GM12878 (cell line): ENCODE data around the gene KMT2E. TPM values are rescaled to one million over a fixed set of nuclear protein-coding genes. Genes with fewer than 3 reads are reported as not detected.
A peak's percentile ranks its signal among the peaks of the same experiment; 100 is the strongest.

Experiments used
- BCL3 ChIP-seq: IDR thresholded peaks from 2 replicates; pipeline ENCODE4 v1.6.1; 2011; ENCODE audit warnings: borderline replicate concordance, low read depth, mild to moderate bottlenecking, moderate library complexity, low read length; ENCODE audit not compliant: insufficient read depth, poor library complexity, severe bottlenecking
- CBX5 ChIP-seq: sonication (generic); IDR thresholded peaks from 2 replicates; pipeline ENCODE4 v1.6.1; 2016; ENCODE audit warnings: low read depth, moderate library complexity, mild to moderate bottlenecking, inconsistent platforms
- CHD1 ChIP-seq: IDR thresholded peaks from 2 replicates; pipeline ENCODE4 v1.6.1; 2012; ENCODE audit warnings: low read depth, low read length, improper control_type of control experiment
- CTCF ChIP-seq, 3 experiments: IDR thresholded peaks in 2 of 3; conservative IDR thresholded peaks in 1 of 3; 2 replicates each; pipeline ENCODE4 v1.5.1; 2011; ENCODE audit warnings: low read depth in 3 of 3, low read length in 3 of 3, mild to moderate bottlenecking in 3 of 3, control low read depth in 2 of 3, moderate library complexity in 2 of 3, inconsistent platforms in 1 of 3, mixed read lengths in 1 of 3; ENCODE audit not compliant: control insufficient read depth in 2 of 3, insufficient read depth in 1 of 3; ENCODE audit errors: extremely low read depth in 1 of 3
- FOXK2 ChIP-seq: fragments of 450-650 bp; IDR thresholded peaks from 2 replicates; pipeline ENCODE4 v1.6.1; 2017; ENCODE audit warnings: mild to moderate bottlenecking, moderate library complexity
- IKZF2 ChIP-seq, 2 experiments: fragments of 450-650 bp; IDR thresholded peaks; 2 replicates each; pipeline ENCODE4 v1.6.1; 2017; ENCODE audit warnings: mild to moderate bottlenecking in 2 of 2, moderate library complexity in 2 of 2
- IRF4 ChIP-seq: IDR thresholded peaks from 2 replicates; pipeline ENCODE4 v1.6.1; 2011; ENCODE audit warnings: low read depth, low read length
- JUND ChIP-seq: IDR thresholded peaks from 2 replicates; pipeline ENCODE4 v1.6.1; 2012; ENCODE audit warnings: low read depth, mild to moderate bottlenecking, low read length, improper control_type of control experiment, moderate library complexity
- LARP7 ChIP-seq: fragments of 450-650 bp; IDR thresholded peaks from 2 replicates; pipeline ENCODE4 v1.6.1; 2017; ENCODE audit warnings: mild to moderate bottlenecking
- MTA3 ChIP-seq: IDR thresholded peaks from 2 replicates; pipeline ENCODE4 v1.6.1; 2012; ENCODE audit warnings: low read length, inconsistent platforms, borderline replicate concordance
- NBN ChIP-seq: fragments of 450-650 bp; IDR thresholded peaks from 2 replicates; pipeline ENCODE4 v1.6.1; 2016
- NFIC ChIP-seq: IDR thresholded peaks from 2 replicates; pipeline ENCODE4 v1.6.1; 2012; ENCODE audit warnings: low read depth, mild to moderate bottlenecking, inconsistent platforms, low read length, moderate library complexity
- NFYB ChIP-seq: IDR thresholded peaks from 2 replicates; pipeline ENCODE4 v1.6.1; 2011; ENCODE audit warnings: low read depth, mild to moderate bottlenecking, low read length, improper control_type of control experiment, moderate library complexity; ENCODE audit not compliant: insufficient read depth
- PKNOX1 ChIP-seq: fragments of 450-650 bp; IDR thresholded peaks from 2 replicates; pipeline ENCODE4 v1.6.1; 2016; ENCODE audit warnings: mild to moderate bottlenecking
- SMC3 ChIP-seq: IDR thresholded peaks from 2 replicates; pipeline ENCODE4 v1.6.1; 2011; ENCODE audit warnings: low read length, improper control_type of control experiment, borderline replicate concordance
- ZBTB33 ChIP-seq: fragments of 450-650 bp; IDR thresholded peaks from 2 replicates; pipeline ENCODE4 v1.6.1; 2017; ENCODE audit warnings: mild to moderate bottlenecking
- ZBTB40 ChIP-seq: fragments of 450-650 bp; IDR thresholded peaks from 2 replicates; pipeline ENCODE4 v1.6.1; 2016; ENCODE audit warnings: mild to moderate bottlenecking, moderate library complexity, borderline replicate concordance
- ZZZ3 ChIP-seq: IDR thresholded peaks from 2 replicates; pipeline ENCODE4 v1.6.1; 2011; ENCODE audit warnings: low read depth; ENCODE audit not compliant: control insufficient read depth, insufficient read length
- polyA plus RNA-seq, 11 experiments: library from polyadenylated mRNA; depleted of rRNA in 4 of 11; unstranded in 6 of 11; stranded (reverse) in 5 of 11; fragments of >200 nt; fragmentation: Nextera tagmentation in 4 of 11; fragmentation: Illumina TruSeq in 1 of 11; extraction: Ambion mirVana in 4 of 11; extraction: Trizol in 1 of 11; gene quantifications; 1 replicate in 1 of 11; 2 replicates in 10 of 11; pipeline versions ENCODE4 v1.2.1 to v1.2.3, GENCODE V29; 2011 to 2016; ENCODE audit warnings: inconsistent platforms in 2 of 11, missing spikeins in 2 of 11, low read depth in 1 of 11
- total RNA-seq, 4 experiments: library from RNA; depleted of rRNA in 3 of 4; stranded (reverse); fragments of >200 nt in 3 of 4; fragmentation: Illumina TruSeq in 1 of 4; extraction: Trizol in 1 of 4; gene quantifications; 2 replicates each; pipeline versions ENCODE4 v1.2.1 to v1.2.3, GENCODE V29; 2013 to 2021

The KMT2E gene
- total and polyA plus RNA-seq, 10 of the 15 experiments (the other 5 are each of a cell fraction or from before 2014, with no cell fraction given), result 13.2 to 68.1 (median 34.1) TPM

GRCh38 chr7:105012503-105013220 lies 1.3 kb upstream of the KMT2E start (continued):
- TF ChIP-seq ZBTB40 (no peak), PKNOX1 (peak; percentile 62), ZZZ3 (no peak), FOXK2 (no peak), IRF4 (peak; percentile 89), SMC3 (peak; percentile 34; the same call in 1 of the 2 replicates), ZBTB33 (no peak), IKZF2 (IDR thresholded peaks at IDR 0.05) (peak; percentile 97 to 99), JUND (peak; percentile 93), BCL3 (peak; percentile 96), LARP7 (peak; percentile 93), MTA3 (no peak), NFYB (peak; percentile 96), NFIC (no peak), CTCF (IDR thresholded peaks at IDR 0.05 in 2 of 3, conservative IDR thresholded peaks at IDR 0.05 in 1 of 3; ENCODE audit: control insufficient read depth in 2 of 3, extremely low read depth in 1 of 3, insufficient read depth in 1 of 3, low read depth in 3 of 3, low read length in 3 of 3) (no peak), NBN (peak; percentile 99), CBX5 (no peak), CHD1 (no peak)
